ENCODE data around the gene C1QTNF5. TPM values are rescaled to one million over a fixed set of nuclear protein-coding genes. Genes with fewer than 3 reads are reported as not detected.

Gene C1QTNF5
- polyA plus RNA-seq, 2 of the 4 experiments (the other 2 are of a cell fraction) = not detected

- no peak for FAIRE-seq
- H3K4me3 ChIP-seq = peak within 1 kb of the TSS; percentile 47
- POLR2A ChIA-PET = interaction anchor here (0.6 kb wide), 1 partner anchor 21 kb away, joined by 3 read pairs; no protein-coding TSS in a partner anchor
Measured at GRCh38 chr11:119316729-119317591, 23.7 kb downstream of the C1QTNF5 start, which contains the start of gene MCAM. TSS of gene MCAM (minus strand) at chr11:119317130. CDS start at chr11:119317101, 29 bp downstream.

GRCh38 chr11:119316016-119316728, 24.5 kb downstream of the C1QTNF5 start:
- Histone ChIP-seq H3K4me2 (peak overlapping the region; percentile 98), H3K9me3 (no peaks in the 10 kb centered on the region), H3K27ac (peak overlapping the region; percentile 55 to 79), H3K4me1 (peaks cover 35% of the 10 kb centered on the region), H3K4me3 (peak overlapping the region; percentile 47)
- ATAC-seq (peak; percentile 3 to 26; a peak in 3 of 6 replicates), FAIRE-seq (no peak), DNase-seq (ENCODE audit: low read depth in 1 of 2, low spot score in 1 of 2) (no peak)
- ChIA-PET POLR2A (interaction anchor here (0.6 kb wide), 1 partner anchor 22 kb away, joined by 3 read pairs; no protein-coding TSS in a partner anchor), CTCF (interaction anchor here (0.5 to 2.3 kb wide), 8 partner anchors 8 to 159 kb away, joined by 3 to 10 read pairs (median 3); no protein-coding TSS in a partner anchor)
- TF ChIP-seq NPAS2 (CRISPR knock-in tag; IDR thresholded peaks at IDR 0.05; ENCODE audit: borderline replicate concordance) = no peak
- TF ChIP-seq CEBPB (IDR thresholded peaks at IDR 0.05) = no peak
- TF ChIP-seq FOSL2 (IDR thresholded peaks at IDR 0.05) = no peak
- no peak for TF ChIP-seq FOSL2 (CRISPR knock-in tag; IDR thresholded peaks at IDR 0.05)
- TF ChIP-seq BHLHE40 (IDR thresholded peaks at IDR 0.05; ENCODE audit: low read depth, low read length) = no peak
- no peak for TF ChIP-seq EHF (CRISPR knock-in tag; IDR thresholded peaks at IDR 0.05)
- TF ChIP-seq ZC3H11A (IDR thresholded peaks at IDR 0.05) = no peak
- TF ChIP-seq JUN (IDR thresholded peaks at IDR 0.05) = no peak
- TF ChIP-seq RNF2 (IDR thresholded peaks at IDR 0.05; ENCODE audit: borderline replicate concordance, low read depth) = no peak
- no peak for TF ChIP-seq NFE2L2 (conservative IDR thresholded peaks at IDR 0.05; ENCODE audit: low read length)
- 1% methylated on average over 13 of the region's 46 CpGs for WGBS (ENCODE audit: missing lambda C conversion rate)

More at GRCh38 chr11:119316729-119317591, 23.7 kb downstream of the C1QTNF5 start, which contains the start of gene MCAM:
- H3K4me1 ChIP-seq = peaks cover 37% of the 10 kb centered on the region
- ATAC-seq (peak in 1 of 2 experiments; percentile 7; a peak in 2 of 6 replicates), DNase-seq (ENCODE audit: low read depth in 1 of 2, low spot score in 1 of 2) (no peak)
- CTCF ChIA-PET = interaction anchor here (1.0 to 2.3 kb wide), 6 partner anchors 10 to 120 kb away, joined by 3 to 9 read pairs (median 4); no protein-coding TSS in a partner anchor
- H3K4me2 ChIP-seq = peak within 1 kb of the TSS; percentile 98
- no peak for TF ChIP-seq RCOR1 (IDR thresholded peaks at IDR 0.05; ENCODE audit: low read depth, low read length)
- TF ChIP-seq FOXS1 (CRISPR knock-in tag; IDR thresholded peaks at IDR 0.05) = no peak
- TF ChIP-seq E2F6 (IDR thresholded peaks at IDR 0.05; ENCODE audit: borderline replicate concordance, low read depth) = no peak
- no peak for TF ChIP-seq CBX2 (IDR thresholded peaks at IDR 0.05; ENCODE audit: borderline replicate concordance, low read depth)
- TF ChIP-seq HDAC2 (IDR thresholded peaks at IDR 0.05) = no peak
- no peak for TF ChIP-seq POLR2A (IDR thresholded peaks at IDR 0.05; ENCODE audit: low read length)
- TF ChIP-seq GATA3 (IDR thresholded peaks at IDR 0.05; ENCODE audit: borderline replicate concordance) = no peak
- TF ChIP-seq RFX5 (IDR thresholded peaks at IDR 0.05) = no peak
- no peak for TF ChIP-seq EP300 (IDR thresholded peaks at IDR 0.05)
- TF ChIP-seq HES2 (IDR thresholded peaks at IDR 0.05) = no peak
- TF ChIP-seq JUN (IDR thresholded peaks at IDR 0.05) = no peak
- no peak for TF ChIP-seq HOXB13 (CRISPR knock-in tag; IDR thresholded peaks at IDR 0.05; ENCODE audit: low read depth)
- TF ChIP-seq ESRRA (IDR thresholded peaks at IDR 0.05; ENCODE audit: borderline replicate concordance, low read length) = no peak
- no peak for TF ChIP-seq CHD4 (IDR thresholded peaks at IDR 0.05; ENCODE audit: borderline replicate concordance)
- 78% methylated on average over 3 of the region's 74 CpGs for WGBS (ENCODE audit: missing lambda C conversion rate)
- H3K27ac ChIP-seq = peak within 1 kb of the TSS; percentile 55 to 79
- H3K9me3 ChIP-seq = no peaks in the 10 kb centered on the region
